ENCODE data around the gene ZNF480. TPM values are rescaled to one million over a fixed set of nuclear protein-coding genes. Genes with fewer than 3 reads are reported as not detected.
"Not testable (repeated sequence)": the region's sequence is repeated elsewhere in the genome, so short reads cannot be mapped to it uniquely, and the experiment has no call there.

Gene ZNF480
- total and polyA plus RNA-seq, 2 donors (not counting 3 experiments of a cell fraction or from before 2014, with no cell fraction given) = 3.6 to 10.0 TPM

DNA sequence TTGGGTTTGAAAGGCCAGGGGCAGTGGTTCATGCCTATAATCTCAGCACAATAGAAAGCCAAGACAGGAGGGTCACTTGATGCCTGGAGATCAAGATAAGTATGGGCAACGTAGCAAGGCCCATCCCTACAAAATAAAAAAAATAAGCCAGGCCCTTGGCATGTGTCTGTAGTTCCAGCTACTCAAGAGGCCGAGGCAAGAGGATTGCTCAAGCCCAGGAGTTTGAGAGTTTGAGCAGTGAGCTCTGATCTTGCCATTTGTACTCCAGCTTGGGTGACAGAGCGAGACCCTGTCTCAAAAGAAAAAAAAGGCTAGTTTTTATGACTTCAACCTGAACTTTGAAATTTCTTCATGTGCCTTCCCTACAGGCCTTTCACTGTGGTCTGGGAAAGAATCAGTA lies 5.2 kb upstream of the ZNF480 start:
- H3K79me2 ChIP-seq (ENCODE audit: control insufficient read depth, insufficient read depth, low read length) = no peaks in the 10 kb centered on the region
- no peaks in the 10 kb centered on the region for H3K9me3 ChIP-seq (replicated peaks; ENCODE audit: control insufficient read depth, insufficient read depth, low read length)
- H3K27me3 ChIP-seq (ENCODE audit: control insufficient read depth in 2 of 2, insufficient read depth in 2 of 2, low read length in 2 of 2) = no peaks in the 10 kb centered on the region
- H4K20me1 ChIP-seq (replicated peaks; ENCODE audit: control insufficient read depth, extremely low read depth, insufficient read depth, low read length) = no peaks in the 10 kb centered on the region
- peaks cover 3 to 8% of the 10 kb centered on the region in 2 experiments for H3K36me3 ChIP-seq (ENCODE audit: control insufficient read depth in 2 of 2, extremely low read depth in 1 of 2, insufficient read depth in 2 of 2, low read length in 2 of 2)
- BruUV-seq (replicated peaks) = no TSS peak
- H3K9me1 ChIP-seq (replicated peaks; ENCODE audit: control insufficient read depth, extremely low read depth, insufficient read depth, low read length) = no peaks in the 10 kb centered on the region
- POLR2A ChIA-PET = no interaction called here
- DNase-seq (ENCODE audit: low read depth, low spot score) (no peak), FAIRE-seq (no peak)
- H3K27ac ChIP-seq (ENCODE audit: insufficient read depth, low read depth, low read length) = no peak overlapping the region
- peaks cover 4% of the 10 kb centered on the region for H3K4me1 ChIP-seq (ENCODE audit: control insufficient read depth, extremely low read depth, insufficient read depth, low read length)
- dilution Hi-C loops (cut with MboI; ENCODE audit: extremely low pct_ligation_motif_present, low sequenced_read_pairs) = no loop called here
- CTCF ChIA-PET = no interaction called here
- no peak overlapping the region for H2AFZ ChIP-seq (ENCODE audit: low read depth, low read length)
- H3K4me3 ChIP-seq (replicated peaks in 1 of 3; ENCODE audit: insufficient read depth in 1 of 3, low read depth in 1 of 3, low read length in 3 of 3) = no peak overlapping the region
- TF ChIP-seq, protein P1, sequence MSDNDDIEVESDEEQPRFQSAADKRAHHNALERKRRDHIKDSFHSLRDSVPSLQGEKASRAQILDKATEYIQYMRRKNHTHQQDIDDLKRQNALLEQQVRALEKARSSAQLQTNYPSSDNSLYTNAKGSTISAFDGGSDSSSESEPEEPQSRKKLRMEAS (IDR thresholded peaks at IDR 0.05; ENCODE audit: insufficient read depth, insufficient read length) = no peak
- no peak for TF ChIP-seq JUN (IDR thresholded peaks at IDR 0.05; ENCODE audit: borderline replicate concordance, insufficient read depth, insufficient read length, low read depth)
- no peak for TF ChIP-seq FOS (IDR thresholded peaks at IDR 0.05; ENCODE audit: borderline replicate concordance, insufficient read depth, low read length)
- no peak for TF ChIP-seq POLR2A (IDR thresholded peaks at IDR 0.05; ENCODE audit: low read depth, low read length)
- no peak for TF ChIP-seq GATA2 (IDR thresholded peaks at IDR 0.05; ENCODE audit: insufficient read depth, insufficient read length, low read depth, low read length)
- TF ChIP-seq, protein P2, sequence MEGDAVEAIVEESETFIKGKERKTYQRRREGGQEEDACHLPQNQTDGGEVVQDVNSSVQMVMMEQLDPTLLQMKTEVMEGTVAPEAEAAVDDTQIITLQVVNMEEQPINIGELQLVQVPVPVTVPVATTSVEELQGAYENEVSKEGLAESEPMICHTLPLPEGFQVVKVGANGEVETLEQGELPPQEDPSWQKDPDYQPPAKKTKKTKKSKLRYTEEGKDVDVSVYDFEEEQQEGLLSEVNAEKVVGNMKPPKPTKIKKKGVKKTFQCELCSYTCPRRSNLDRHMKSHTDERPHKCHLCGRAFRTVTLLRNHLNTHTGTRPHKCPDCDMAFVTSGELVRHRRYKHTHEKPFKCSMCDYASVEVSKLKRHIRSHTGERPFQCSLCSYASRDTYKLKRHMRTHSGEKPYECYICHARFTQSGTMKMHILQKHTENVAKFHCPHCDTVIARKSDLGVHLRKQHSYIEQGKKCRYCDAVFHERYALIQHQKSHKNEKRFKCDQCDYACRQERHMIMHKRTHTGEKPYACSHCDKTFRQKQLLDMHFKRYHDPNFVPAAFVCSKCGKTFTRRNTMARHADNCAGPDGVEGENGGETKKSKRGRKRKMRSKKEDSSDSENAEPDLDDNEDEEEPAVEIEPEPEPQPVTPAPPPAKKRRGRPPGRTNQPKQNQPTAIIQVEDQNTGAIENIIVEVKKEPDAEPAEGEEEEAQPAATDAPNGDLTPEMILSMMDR (IDR thresholded peaks at IDR 0.05; ENCODE audit: extremely low read depth in 1 of 2, insufficient read depth in 1 of 2, low read depth in 1 of 2, low read length in 2 of 2) = no peak
- no peak for TF ChIP-seq EZH2 (IDR thresholded peaks at IDR 0.05; ENCODE audit: borderline replicate concordance, low read depth, low read length, severe bottlenecking)
- TF ChIP-seq MYC (IDR thresholded peaks at IDR 0.05; ENCODE audit: low read depth, low read length) = no peak
- no peak for TF ChIP-seq POLR2AphosphoS5 (IDR thresholded peaks at IDR 0.05; ENCODE audit: insufficient read depth, low read depth, low read length)
- intact Hi-C loops (cut with micrococcal nuclease) = no loop called here
- H3K9ac ChIP-seq (replicated peaks; ENCODE audit: extremely low read depth, insufficient read depth, low read length) = no peak overlapping the region
- H3K4me2 ChIP-seq (ENCODE audit: insufficient read depth, low read length) = no peak overlapping the region

DNA sequence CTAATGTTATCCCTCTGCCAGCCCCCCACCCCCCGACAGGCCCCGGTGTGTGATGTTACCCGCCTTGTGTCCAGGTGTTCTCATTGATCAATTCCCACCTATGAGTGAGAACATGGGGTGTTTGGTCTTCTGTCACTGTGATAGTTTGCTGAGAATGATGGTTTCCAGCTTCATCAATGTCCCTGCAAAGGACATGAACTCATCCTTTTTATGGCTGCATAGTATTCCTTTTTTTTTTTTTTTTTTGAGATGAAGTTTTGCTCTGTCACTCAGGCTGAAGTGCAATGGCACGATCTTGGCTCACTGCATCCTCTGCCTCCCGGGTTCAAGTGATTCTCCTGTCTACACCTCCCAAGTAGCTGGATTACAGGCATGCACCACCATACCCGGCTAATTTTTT lies 4.0 kb upstream of the ZNF480 start:
- H3K36me3 ChIP-seq (ENCODE audit: control insufficient read depth in 2 of 2, extremely low read depth in 1 of 2, insufficient read depth in 2 of 2, low read length in 2 of 2); dilution Hi-C loops (cut with MboI; ENCODE audit: extremely low pct_ligation_motif_present, low sequenced_read_pairs); H3K4me1 ChIP-seq (ENCODE audit: control insufficient read depth, extremely low read depth, insufficient read depth, low read length); H3K27me3 ChIP-seq (ENCODE audit: control insufficient read depth in 2 of 2, insufficient read depth in 2 of 2, low read length in 2 of 2); H4K20me1 ChIP-seq (replicated peaks; ENCODE audit: control insufficient read depth, extremely low read depth, insufficient read depth, low read length); H3K4me2 ChIP-seq (ENCODE audit: insufficient read depth, low read length); intact Hi-C loops (cut with micrococcal nuclease); H3K27ac ChIP-seq (ENCODE audit: insufficient read depth, low read depth, low read length); H3K9me1 ChIP-seq (replicated peaks; ENCODE audit: control insufficient read depth, extremely low read depth, insufficient read depth, low read length); CTCF ChIA-PET; H3K9ac ChIP-seq (replicated peaks; ENCODE audit: extremely low read depth, insufficient read depth, low read length); BruUV-seq (replicated peaks); H3K4me3 ChIP-seq (replicated peaks in 1 of 3; ENCODE audit: insufficient read depth in 1 of 3, low read depth in 1 of 3, low read length in 3 of 3); DNase-seq (ENCODE audit: low read depth, low spot score); H3K79me2 ChIP-seq (ENCODE audit: control insufficient read depth, insufficient read depth, low read length); H3K9me3 ChIP-seq (replicated peaks; ENCODE audit: control insufficient read depth, insufficient read depth, low read length); H2AFZ ChIP-seq (ENCODE audit: low read depth, low read length); POLR2A ChIA-PET; FAIRE-seq: not testable (repeated sequence)

Data from endothelial cell of umbilical vein (primary cell).